Measurements from ENCODE around the gene FLACC1.

- TF ChIP-seq RBBP5 (IDR thresholded peaks at IDR 0.05; ENCODE audit: borderline replicate concordance, low read depth, low read length) (no peak), YY1 (IDR thresholded peaks at IDR 0.05; ENCODE audit: low read depth, low read length) (no peak), GABPA (IDR thresholded peaks at IDR 0.05; ENCODE audit: borderline replicate concordance, insufficient read depth, low read length) (no peak)
- TF ChIP-seq, protein P1, sequence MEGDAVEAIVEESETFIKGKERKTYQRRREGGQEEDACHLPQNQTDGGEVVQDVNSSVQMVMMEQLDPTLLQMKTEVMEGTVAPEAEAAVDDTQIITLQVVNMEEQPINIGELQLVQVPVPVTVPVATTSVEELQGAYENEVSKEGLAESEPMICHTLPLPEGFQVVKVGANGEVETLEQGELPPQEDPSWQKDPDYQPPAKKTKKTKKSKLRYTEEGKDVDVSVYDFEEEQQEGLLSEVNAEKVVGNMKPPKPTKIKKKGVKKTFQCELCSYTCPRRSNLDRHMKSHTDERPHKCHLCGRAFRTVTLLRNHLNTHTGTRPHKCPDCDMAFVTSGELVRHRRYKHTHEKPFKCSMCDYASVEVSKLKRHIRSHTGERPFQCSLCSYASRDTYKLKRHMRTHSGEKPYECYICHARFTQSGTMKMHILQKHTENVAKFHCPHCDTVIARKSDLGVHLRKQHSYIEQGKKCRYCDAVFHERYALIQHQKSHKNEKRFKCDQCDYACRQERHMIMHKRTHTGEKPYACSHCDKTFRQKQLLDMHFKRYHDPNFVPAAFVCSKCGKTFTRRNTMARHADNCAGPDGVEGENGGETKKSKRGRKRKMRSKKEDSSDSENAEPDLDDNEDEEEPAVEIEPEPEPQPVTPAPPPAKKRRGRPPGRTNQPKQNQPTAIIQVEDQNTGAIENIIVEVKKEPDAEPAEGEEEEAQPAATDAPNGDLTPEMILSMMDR (IDR thresholded peaks at IDR 0.05; ENCODE audit: control extremely low read depth in 1 of 3, insufficient read depth in 1 of 3, low read depth in 1 of 3, low read length in 3 of 3) = peak; percentile 38 to 70 (median 55)
Observed at GRCh38 chr2:201344663-201345366, 12.3 kb downstream of the FLACC1 start.

Data from H1 (cell line).